Heart right ventricle (tissue), 16 donors: ENCODE results near the gene FIBIN. TPM values are rescaled to one million over a fixed set of nuclear protein-coding genes. Genes with fewer than 3 reads are reported as not detected.
A peak's percentile ranks its signal among the peaks of the same experiment; 100 is the strongest.
"Not testable (repeated sequence)": the region's sequence is repeated elsewhere in the genome, so short reads cannot be mapped to it uniquely, and the experiment has no call there.

Experiments used
- ATAC-seq, 8 donors: fragments of 200-7000 bp; cut with Tn5 transposase; one replicate each; pipeline ENCODE4 v1.9.1; 2020; ENCODE audit warnings: mild to moderate bottlenecking in 8 of 8, moderate library complexity in 8 of 8, moderate number of reproducible peaks in 1 of 8
- DNase-seq, 2 donors: peaks; one replicate each; pipeline ENCODE4 v3.0.0-alpha.2; 2020
- H3K27ac ChIP-seq, 10 donors: fragments of 200-600 bp; sonication (generic) in 2 of 10; one replicate each; pipeline versions ENCODE4 v1.5.0 to v1.8.0; 2020 to 2022; ENCODE audit warnings: mild to moderate bottlenecking in 3 of 10
- H3K27me3 ChIP-seq, 7 donors: fragments of 200-600 bp; one replicate each; pipeline ENCODE4 v1.8.0; 2021 to 2022; ENCODE audit warnings: mild to moderate bottlenecking in 2 of 7
- H3K36me3 ChIP-seq, 9 donors: fragments of 200-600 bp; sonication (generic) in 1 of 9; one replicate each; pipeline versions ENCODE4 v1.5.0 to v1.8.0; 2020 to 2022; ENCODE audit warnings: mild to moderate bottlenecking in 2 of 9
- H3K4me1 ChIP-seq, 9 donors: fragments of 200-600 bp; sonication (generic) in 1 of 9; one replicate each; pipeline versions ENCODE4 v1.5.0 to v1.8.0; 2020 to 2022; ENCODE audit warnings: mild to moderate bottlenecking in 4 of 9
- H3K4me3 ChIP-seq, 10 donors: fragments of 200-600 bp; sonication (generic) in 2 of 10; one replicate each; pipeline versions ENCODE4 v1.5.0 to v1.8.0; 2020 to 2022; ENCODE audit warnings: mild to moderate bottlenecking in 7 of 10, moderate library complexity in 2 of 10
- H3K9me3 ChIP-seq, 11 donors: fragments of 200-600 bp in 10 of 11; sonication (generic) in 2 of 11; one replicate each; pipeline versions ENCODE4 v1.5.0 to v1.8.0; 2013 to 2022; ENCODE audit warnings: mild to moderate bottlenecking in 2 of 11, control low read depth in 1 of 11, moderate library complexity in 1 of 11
- WGBS, 2 donors: extraction: QIAGEN DNeasy Blood & Tissue Kit; methylation state at CpG; one replicate each; pipeline ENCODE4 v1.1.7; 2013; ENCODE audit warnings: inconsistent platforms in 1 of 2; 5-methylcytosine and 5-hydroxymethylcytosine counted together
- intact Hi-C, 10 donors: fragments of 100-400 bp; cut with DNase I; formaldehyde crosslinking; loops; one replicate each; pipeline versions ENCODE4 v1.11.1 to v1.14.2; 2022
- polyA plus RNA-seq, 2 donors: library from polyadenylated mRNA; stranded (reverse); fragments of 200-250 nt; gene quantifications; one replicate each; pipeline ENCODE4 v1.2.3, GENCODE V29; 2013
- total RNA-seq, 10 donors: library from RNA; stranded (reverse); fragmentation: NEBNext Ultra II Directional in 3 of 10; extraction: Animal tissue kit (Norgen Biotek cat#: 25700) in 3 of 10; gene quantifications; one replicate each; pipeline versions ENCODE4 v1.2.1 to v1.2.4, GENCODE V29; 2021 to 2023
- TF ChIP-seq, protein P1 (sequence below), 9 donors: fragments of 200-600 bp; sonication (generic) in 2 of 9; IDR thresholded peaks; one replicate each; pipeline versions ENCODE4 v1.5.0 to v1.8.0; 2021 to 2022; ENCODE audit warnings: antibody characterized with exemption in 9 of 9, mild to moderate bottlenecking in 5 of 9, moderate library complexity in 1 of 9
- donor health status: Arrhythmogenic right ventricular cardiomyopathy.
- donor health status: ischemic (EF 13 %, LVEDD 7.1; RV severe dilation, severe dysfunction).
- donor health status: healthy with polysubstance abuse.
- donor health status: DM: no; HTN: yes; CAD: no.
- donor health status: DM: no; HTN: no; CAD: no.
- donor health status: ischemic (EF 25% LVEDD 6.9; RV normal size, moderate dysfunction).
- donor health status: ischemic (EF 25% LVEDD 5.7; RV mildly dilated, moderate dysfunction).
- donor health status: healthy.
- donor health status: DM: yes; HTN: yes; CAD: no.
- donor health status: Ischemic cardiomyopathy.
- donor health status: ischemic (EF 35%, LVEDD 5.7; RV mildly dilated, moderate dysfunction).
- donor health status: nonischemic (EF 11% LVEDD 7.7; RV severe dilation, severe dysfunction).
- donor health status: DM: yes; HTN: yes; CAD: no.
- donor health status: PGD.
- donor health status: ischemic (EF 29% LVEDD 5.4; RV normal size, mild dysfunction).
- donor health status: nonischemic (EF 23%, LVEDD 6.1; RV moderate dilation, normal function).

Gene FIBIN
- total and polyA plus RNA-seq, 12 donors = 3.5 to 13.8 (median 5.9) TPM

DNA sequence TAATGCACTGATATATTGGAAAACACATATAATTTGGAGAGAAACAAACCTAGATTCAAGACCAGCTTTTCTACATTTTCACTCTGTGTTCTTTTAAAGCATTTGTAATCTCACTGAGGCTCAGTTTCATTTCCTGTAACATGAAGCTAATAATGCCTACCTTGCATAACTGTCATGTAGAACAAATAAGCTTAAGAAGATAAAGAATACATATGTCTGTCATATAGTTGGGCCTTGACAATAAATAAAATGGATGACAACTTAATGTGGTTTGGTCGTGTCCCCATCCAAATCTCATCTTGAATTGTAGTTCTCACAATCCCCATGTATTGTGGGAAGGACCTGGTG lies 35.2 kb upstream of the FIBIN start:
- no peaks in the 10 kb centered on the region for H3K4me1 ChIP-seq
- TF ChIP-seq, protein P1, sequence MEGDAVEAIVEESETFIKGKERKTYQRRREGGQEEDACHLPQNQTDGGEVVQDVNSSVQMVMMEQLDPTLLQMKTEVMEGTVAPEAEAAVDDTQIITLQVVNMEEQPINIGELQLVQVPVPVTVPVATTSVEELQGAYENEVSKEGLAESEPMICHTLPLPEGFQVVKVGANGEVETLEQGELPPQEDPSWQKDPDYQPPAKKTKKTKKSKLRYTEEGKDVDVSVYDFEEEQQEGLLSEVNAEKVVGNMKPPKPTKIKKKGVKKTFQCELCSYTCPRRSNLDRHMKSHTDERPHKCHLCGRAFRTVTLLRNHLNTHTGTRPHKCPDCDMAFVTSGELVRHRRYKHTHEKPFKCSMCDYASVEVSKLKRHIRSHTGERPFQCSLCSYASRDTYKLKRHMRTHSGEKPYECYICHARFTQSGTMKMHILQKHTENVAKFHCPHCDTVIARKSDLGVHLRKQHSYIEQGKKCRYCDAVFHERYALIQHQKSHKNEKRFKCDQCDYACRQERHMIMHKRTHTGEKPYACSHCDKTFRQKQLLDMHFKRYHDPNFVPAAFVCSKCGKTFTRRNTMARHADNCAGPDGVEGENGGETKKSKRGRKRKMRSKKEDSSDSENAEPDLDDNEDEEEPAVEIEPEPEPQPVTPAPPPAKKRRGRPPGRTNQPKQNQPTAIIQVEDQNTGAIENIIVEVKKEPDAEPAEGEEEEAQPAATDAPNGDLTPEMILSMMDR (IDR thresholded peaks at IDR 0.05) = no peak
- H3K27ac ChIP-seq = no peak overlapping the region
- no peak overlapping the region for H3K4me3 ChIP-seq
- ATAC-seq (no peak), DNase-seq (no peak)
- WGBS, 2 donors = 42 to 74% methylated on average over 1 of the region's 1 CpG
- no peaks in the 10 kb centered on the region for H3K9me3 ChIP-seq
- H3K27me3 ChIP-seq = no peaks in the 10 kb centered on the region
- H3K36me3 ChIP-seq = no peaks in the 10 kb centered on the region
- intact Hi-C loops = no loop called here

DNA sequence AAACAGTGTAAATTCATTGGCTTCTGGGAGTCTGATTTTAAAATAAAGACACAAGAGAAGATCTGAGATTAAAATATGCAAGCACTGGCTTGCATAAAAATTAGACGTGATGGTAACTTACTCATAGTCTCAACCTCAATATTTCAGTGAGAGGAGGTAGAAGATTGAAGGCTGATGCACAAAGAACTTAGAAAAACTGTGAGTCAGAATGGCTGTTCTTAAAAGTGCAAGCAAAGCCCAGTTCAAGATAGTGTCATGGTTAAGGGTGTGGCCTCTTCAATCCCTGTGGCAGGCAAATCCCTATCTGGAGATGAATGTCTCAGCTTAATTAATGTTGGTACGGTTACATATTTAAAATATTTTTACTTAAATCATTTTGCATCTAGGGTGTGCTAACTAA lies 33.6 kb upstream of the FIBIN start:
- TF ChIP-seq, protein P1 (IDR thresholded peaks at IDR 0.05) = no peak
- no peak overlapping the region for H3K27ac ChIP-seq
- H3K36me3 ChIP-seq = no peaks in the 10 kb centered on the region
- no peaks in the 10 kb centered on the region for H3K4me1 ChIP-seq
- H3K27me3 ChIP-seq = no peaks in the 10 kb centered on the region
- H3K9me3 ChIP-seq = no peaks in the 10 kb centered on the region
- 84 to 85% methylated on average over 2 of the region's 2 CpGs for WGBS, 2 donors
- H3K4me3 ChIP-seq = no peak overlapping the region
- intact Hi-C loops = no loop called here
- no peak for ATAC-seq
- DNase-seq = no peak

DNA sequence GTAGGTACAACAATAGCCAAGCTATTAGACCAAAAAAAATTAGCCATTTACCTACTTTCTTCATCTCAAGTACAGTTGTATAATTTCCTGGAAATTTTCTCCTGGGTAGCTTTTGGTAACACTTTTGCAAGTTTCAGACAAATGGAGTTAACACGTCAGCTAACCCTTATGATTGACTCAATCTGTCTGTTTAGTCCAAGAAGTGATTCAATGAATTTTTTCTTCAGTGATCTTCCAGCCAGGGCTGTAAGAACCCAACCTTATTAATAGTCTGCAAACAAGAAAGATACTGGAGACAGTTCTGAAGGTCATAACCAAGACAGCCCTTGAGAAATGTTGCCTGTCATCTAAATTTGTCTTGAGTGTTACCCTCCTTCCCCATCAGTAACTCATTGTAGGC lies 30.1 kb upstream of the FIBIN start:
- peak in 5 of 8 donors; percentile 30 to 78 (median 61) for ATAC-seq
- Histone ChIP-seq H3K36me3 (no peaks in the 10 kb centered on the region), H3K27ac (peak overlapping the region in 2 of 10 donors; percentile 10 to 45), H3K4me3 (no peak overlapping the region), H3K27me3 (no peaks in the 10 kb centered on the region), H3K4me1 (no peaks in the 10 kb centered on the region), H3K9me3 (no peaks in the 10 kb centered on the region)
- intact Hi-C loops = no loop called here
- WGBS, 2 donors = 68 to 80% methylated on average over 1 of the region's 1 CpG
- no peak for DNase-seq
- TF ChIP-seq, protein P1 (IDR thresholded peaks at IDR 0.05) = no peak

DNA sequence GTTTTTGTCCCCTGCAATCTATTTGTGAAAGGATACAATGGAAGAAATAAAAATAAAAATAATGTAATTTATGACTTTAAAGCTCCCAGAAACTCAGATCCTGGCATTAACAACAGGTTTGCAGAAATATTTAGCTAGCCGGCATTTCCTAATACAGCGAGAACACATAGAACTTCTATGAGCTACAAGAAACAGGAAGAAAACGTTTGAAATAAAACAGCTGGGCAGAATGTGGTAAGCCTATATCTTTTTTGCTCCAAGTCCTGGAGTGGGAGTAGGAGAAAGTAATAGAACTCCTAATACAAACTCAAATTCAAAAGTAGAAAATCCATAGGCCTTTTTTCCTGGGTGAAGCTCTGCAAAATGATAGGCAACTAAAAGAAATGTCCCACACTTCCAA lies 29.6 kb upstream of the FIBIN start:
- H3K9me3 ChIP-seq = no peaks in the 10 kb centered on the region
- WGBS, 2 donors = 53 to 66% methylated on average over 3 of the region's 3 CpGs
- H3K4me1 ChIP-seq = no peaks in the 10 kb centered on the region
- TF ChIP-seq, protein P1 (IDR thresholded peaks at IDR 0.05) = no peak
- no peaks in the 10 kb centered on the region for H3K27me3 ChIP-seq
- intact Hi-C loops = no loop called here
- H3K36me3 ChIP-seq = no peaks in the 10 kb centered on the region
- H3K27ac ChIP-seq = peak overlapping the region in 3 of 10 donors; percentile 10 to 45 (median 26)
- ATAC-seq (peak in 1 of 8 donors; percentile 68), DNase-seq (no peak)
- H3K4me3 ChIP-seq = no peak overlapping the region

DNA sequence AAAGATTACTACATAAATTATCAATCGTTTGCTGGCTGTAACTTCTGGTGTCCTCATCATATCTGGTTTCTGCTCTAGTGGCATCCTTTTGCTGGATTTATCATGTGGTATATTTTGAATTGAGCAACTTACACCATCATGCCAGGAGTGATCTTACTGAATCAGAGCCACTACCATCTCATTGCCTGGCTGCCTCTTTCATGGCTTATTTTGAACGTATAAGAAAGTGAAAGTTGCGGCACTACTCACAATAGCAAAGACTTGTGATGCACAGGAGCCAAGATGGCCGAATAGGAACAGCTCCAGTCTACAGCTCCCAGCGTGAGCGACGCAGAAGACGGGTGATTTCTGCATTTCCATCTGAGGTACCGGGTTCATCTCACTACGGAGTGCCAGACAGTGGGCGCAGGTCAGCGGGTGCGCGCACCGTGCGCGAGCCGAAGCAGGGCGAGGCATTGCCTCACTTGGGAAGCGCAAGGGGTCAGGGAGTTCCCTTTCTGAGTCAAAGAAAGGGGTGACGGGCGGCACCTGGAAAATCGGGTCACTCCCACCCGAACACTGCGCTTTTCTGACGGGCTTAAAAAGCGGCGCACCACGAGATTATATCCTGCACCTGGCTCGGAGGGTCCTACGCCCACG lies 28.9 kb upstream of the FIBIN start:
- H3K4me1 ChIP-seq, H3K4me3 ChIP-seq, H3K36me3 ChIP-seq, H3K27me3 ChIP-seq, intact Hi-C loops, DNase-seq, H3K9me3 ChIP-seq, ATAC-seq: not testable (repeated sequence)
- WGBS, 2 donors = 90 to 94% methylated on average over 21 to 29 of the region's 32 CpGs
- peak overlapping the region in 1 of 10 donors; percentile 26 for H3K27ac ChIP-seq
